Osteocyte (in vitro differentiated cells): Measurements from ENCODE around the gene PPP1R8. TPM values are rescaled to one million over a fixed set of nuclear protein-coding genes. Genes with fewer than 3 reads are reported as not detected.
"Not testable (repeated sequence)": the region's sequence is repeated elsewhere in the genome, so short reads cannot be mapped to it uniquely, and the experiment has no call there.

Experiments
- DNase-seq: peaks from one replicate; pipeline ENCODE4 v3.0.0; 2021; ENCODE audit warnings: mixed read lengths; ENCODE audit not compliant: unreplicated experiment; ENCODE audit errors: extremely low spot score
- H3K27ac Mint-ChIP-seq: one replicate; pipeline ENCODE4 v1.8.0; 2021; ENCODE audit warnings: mild to moderate bottlenecking, mixed read lengths; ENCODE audit not compliant: unreplicated experiment
- H3K27me3 Mint-ChIP-seq: one replicate; pipeline ENCODE4 v1.8.0; 2021; ENCODE audit warnings: mixed read lengths; ENCODE audit not compliant: unreplicated experiment
- H3K36me3 Mint-ChIP-seq: one replicate; pipeline ENCODE4 v1.8.0; 2021; ENCODE audit warnings: mixed read lengths; ENCODE audit not compliant: unreplicated experiment
- H3K4me1 Mint-ChIP-seq: one replicate; pipeline ENCODE4 v1.8.0; 2021; ENCODE audit warnings: mixed read lengths; ENCODE audit not compliant: unreplicated experiment
- H3K4me3 Mint-ChIP-seq: one replicate; pipeline ENCODE4 v1.8.0; 2021; ENCODE audit warnings: mild to moderate bottlenecking, moderate library complexity, mixed read lengths; ENCODE audit not compliant: unreplicated experiment
- H3K9me3 Mint-ChIP-seq: one replicate; pipeline ENCODE4 v1.8.0; 2021; ENCODE audit warnings: mixed read lengths; ENCODE audit not compliant: unreplicated experiment
- total RNA-seq: library from RNA; stranded (reverse); gene quantifications from 2 replicates; pipeline ENCODE4 v1.2.1, GENCODE V29; 2021
- TF ChIP-seq, protein P1 (sequence below): fragments of 200-600 bp; sonication (generic); IDR thresholded peaks from 2 replicates; pipeline ENCODE4 v1.5.0; 2021; ENCODE audit warnings: antibody characterized with exemption, mild to moderate bottlenecking, moderate library complexity

PPP1R8 gene
- total RNA-seq, 1 donor from 2014 or later, result 49.6 TPM

DNA sequence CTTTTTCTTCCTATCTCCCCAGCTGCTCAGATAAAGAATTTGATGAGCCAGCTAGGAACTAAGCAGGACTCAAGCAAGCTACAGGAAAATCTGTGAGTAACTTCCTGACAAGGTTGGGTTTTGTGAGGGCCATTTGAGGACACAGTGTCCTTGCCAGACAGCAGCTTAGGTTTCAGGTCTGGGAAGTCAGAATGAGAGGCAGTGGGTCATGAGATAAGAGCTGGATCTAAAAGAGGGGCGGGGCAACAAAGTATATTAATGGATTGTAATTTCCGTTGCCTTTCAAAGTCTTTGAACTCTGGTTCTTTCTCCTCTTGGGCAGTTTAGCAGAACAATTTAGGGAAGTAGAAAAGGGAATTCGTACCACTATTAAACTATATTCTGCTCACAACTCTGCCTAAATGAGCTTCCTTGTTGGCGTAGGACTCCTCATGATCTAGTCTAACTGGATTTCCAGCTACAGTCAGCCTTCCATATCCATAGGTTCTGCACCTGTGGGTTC is 41.0 kb upstream of the PPP1R8 start:
- Mint-ChIP-seq H3K4me3 (no peak overlapping the region), H3K9me3 (no peaks in the 10 kb centered on the region), H3K27me3 (no peaks in the 10 kb centered on the region), H3K4me1 (peaks cover 8% of the 10 kb centered on the region), H3K27ac (peak overlapping the region; percentile 9), H3K36me3 (peaks cover 27% of the 10 kb centered on the region)
- no peak for DNase-seq
- TF ChIP-seq, protein P1, sequence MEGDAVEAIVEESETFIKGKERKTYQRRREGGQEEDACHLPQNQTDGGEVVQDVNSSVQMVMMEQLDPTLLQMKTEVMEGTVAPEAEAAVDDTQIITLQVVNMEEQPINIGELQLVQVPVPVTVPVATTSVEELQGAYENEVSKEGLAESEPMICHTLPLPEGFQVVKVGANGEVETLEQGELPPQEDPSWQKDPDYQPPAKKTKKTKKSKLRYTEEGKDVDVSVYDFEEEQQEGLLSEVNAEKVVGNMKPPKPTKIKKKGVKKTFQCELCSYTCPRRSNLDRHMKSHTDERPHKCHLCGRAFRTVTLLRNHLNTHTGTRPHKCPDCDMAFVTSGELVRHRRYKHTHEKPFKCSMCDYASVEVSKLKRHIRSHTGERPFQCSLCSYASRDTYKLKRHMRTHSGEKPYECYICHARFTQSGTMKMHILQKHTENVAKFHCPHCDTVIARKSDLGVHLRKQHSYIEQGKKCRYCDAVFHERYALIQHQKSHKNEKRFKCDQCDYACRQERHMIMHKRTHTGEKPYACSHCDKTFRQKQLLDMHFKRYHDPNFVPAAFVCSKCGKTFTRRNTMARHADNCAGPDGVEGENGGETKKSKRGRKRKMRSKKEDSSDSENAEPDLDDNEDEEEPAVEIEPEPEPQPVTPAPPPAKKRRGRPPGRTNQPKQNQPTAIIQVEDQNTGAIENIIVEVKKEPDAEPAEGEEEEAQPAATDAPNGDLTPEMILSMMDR, result no peak

DNA sequence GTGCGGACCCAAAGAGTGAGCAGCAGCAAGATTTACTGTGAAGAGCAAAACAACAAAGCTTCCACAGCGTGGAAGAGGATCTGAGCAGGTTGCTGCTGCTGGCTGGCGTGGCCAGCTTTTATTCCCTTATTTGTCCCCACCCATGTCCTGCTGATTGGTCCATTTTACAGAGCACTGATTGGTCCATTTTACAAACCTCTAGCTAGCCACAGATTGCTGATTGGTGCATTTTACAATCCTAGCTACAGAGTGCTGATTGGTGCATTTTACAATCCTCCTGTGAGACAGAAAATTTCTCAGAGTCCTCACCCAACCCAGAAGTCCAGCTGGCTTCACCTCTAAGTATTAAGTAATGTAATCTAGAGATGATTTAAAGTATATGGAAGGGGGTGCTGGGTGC is 40.3 kb upstream of the PPP1R8 start:
- H3K27ac Mint-ChIP-seq, H3K9me3 Mint-ChIP-seq, H3K4me3 Mint-ChIP-seq, DNase-seq, H3K27me3 Mint-ChIP-seq, H3K4me1 Mint-ChIP-seq: not testable (repeated sequence)
- H3K36me3 Mint-ChIP-seq, result peaks cover 28% of the 10 kb centered on the region

DNA sequence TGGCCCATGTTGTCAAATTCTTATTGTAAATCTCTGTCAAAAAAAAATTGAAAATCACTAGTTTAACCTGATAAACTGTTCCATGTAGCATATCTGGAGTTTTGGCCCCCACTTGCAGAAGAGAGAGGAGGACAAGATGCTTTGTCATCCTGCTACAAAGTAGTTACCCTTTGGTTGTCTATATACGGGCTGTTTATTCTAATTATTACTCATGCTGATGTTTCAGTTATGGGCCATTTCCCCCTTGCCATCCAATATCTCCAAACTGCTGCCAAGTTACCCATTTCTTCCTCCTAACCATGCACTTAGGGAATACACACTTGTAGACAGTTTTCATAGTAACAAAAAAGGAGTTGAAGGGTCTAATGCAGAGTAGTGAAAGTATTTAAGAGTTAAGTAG is 35.0 kb upstream of the PPP1R8 start:
- Mint-ChIP-seq H3K9me3 (no peaks in the 10 kb centered on the region), H3K27me3 (no peaks in the 10 kb centered on the region), H3K4me3 (no peak overlapping the region), H3K27ac (no peak overlapping the region), H3K4me1 (no peaks in the 10 kb centered on the region), H3K36me3 (peaks cover 38% of the 10 kb centered on the region)
- no peak for DNase-seq
- TF ChIP-seq, protein P1, result no peak

DNA sequence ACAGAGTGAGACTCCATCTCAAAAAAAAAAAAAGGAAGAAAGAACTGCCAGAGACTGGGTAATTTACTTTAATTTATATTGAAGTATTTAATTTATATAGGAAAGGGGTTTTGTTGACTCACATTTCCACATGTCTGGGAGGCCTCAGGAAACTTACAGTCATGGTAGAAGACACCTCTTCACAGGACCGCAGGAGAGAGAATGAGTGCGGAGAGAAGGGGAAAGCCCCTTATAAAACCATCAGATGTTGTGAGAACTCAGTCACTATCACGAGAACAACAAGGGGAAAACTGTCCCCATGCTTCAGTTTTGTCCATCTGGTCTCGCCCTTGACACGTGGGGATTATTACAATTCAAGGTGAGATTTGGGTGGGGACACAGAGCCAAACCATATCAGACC is 25.8 kb upstream of the PPP1R8 start:
- Mint-ChIP-seq H3K4me1 (no peaks in the 10 kb centered on the region), H3K27ac (no peak overlapping the region), H3K36me3 (peaks cover 31% of the 10 kb centered on the region), H3K9me3 (no peaks in the 10 kb centered on the region), H3K4me3 (no peak overlapping the region), H3K27me3 (no peaks in the 10 kb centered on the region)
- no peak for DNase-seq
- TF ChIP-seq, protein P1, result no peak

DNA sequence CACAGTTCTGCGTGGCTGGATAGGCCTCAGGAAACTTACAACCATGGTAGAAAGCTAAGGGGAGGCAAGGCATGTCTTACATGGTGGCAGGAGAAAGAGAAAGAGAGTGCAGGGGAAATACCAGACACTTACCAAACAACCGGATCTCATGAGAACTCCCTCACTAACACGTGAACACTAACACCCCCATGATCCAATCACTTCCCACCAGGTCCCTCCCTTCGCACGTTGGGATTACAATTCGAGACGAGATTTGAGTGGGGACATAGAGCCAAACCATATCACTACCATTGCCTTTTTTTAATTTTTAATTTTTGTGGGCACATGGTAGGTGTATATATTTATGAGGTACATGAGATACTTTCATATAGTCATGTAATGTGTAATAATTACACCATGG is 23.8 kb upstream of the PPP1R8 start:
- no peaks in the 10 kb centered on the region for H3K27me3 Mint-ChIP-seq
- H3K36me3 Mint-ChIP-seq, result peaks cover 27% of the 10 kb centered on the region
- no peak overlapping the region for H3K27ac Mint-ChIP-seq
- TF ChIP-seq, protein P1, result no peak
- H3K9me3 Mint-ChIP-seq, result no peaks in the 10 kb centered on the region
- no peak overlapping the region for H3K4me3 Mint-ChIP-seq
- no peaks in the 10 kb centered on the region for H3K4me1 Mint-ChIP-seq
- no peak for DNase-seq

DNA sequence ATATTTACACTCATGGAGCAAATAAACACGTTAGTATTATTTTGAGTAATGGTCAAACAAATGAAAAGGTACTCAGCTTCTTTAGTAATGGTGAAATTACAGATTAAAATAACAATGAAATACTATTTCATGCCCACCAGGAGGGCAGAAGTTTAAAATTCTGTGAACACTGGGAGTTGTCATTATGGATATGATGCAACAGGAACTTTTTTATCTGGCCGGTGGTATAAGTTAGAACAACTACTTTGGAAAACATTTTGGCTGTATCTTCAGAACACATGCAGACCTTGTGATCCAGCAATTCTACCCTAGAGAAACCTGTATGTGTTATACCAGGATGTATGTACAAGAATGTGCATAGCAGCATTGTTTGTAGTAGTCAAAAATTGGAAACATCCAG is 23.2 kb upstream of the PPP1R8 start:
- Mint-ChIP-seq H3K36me3 (peaks cover 26% of the 10 kb centered on the region), H3K9me3 (no peaks in the 10 kb centered on the region), H3K4me3 (no peak overlapping the region), H3K27ac (no peak overlapping the region), H3K4me1 (no peaks in the 10 kb centered on the region), H3K27me3 (no peaks in the 10 kb centered on the region)
- TF ChIP-seq, protein P1, result no peak
- DNase-seq, result no peak

DNA sequence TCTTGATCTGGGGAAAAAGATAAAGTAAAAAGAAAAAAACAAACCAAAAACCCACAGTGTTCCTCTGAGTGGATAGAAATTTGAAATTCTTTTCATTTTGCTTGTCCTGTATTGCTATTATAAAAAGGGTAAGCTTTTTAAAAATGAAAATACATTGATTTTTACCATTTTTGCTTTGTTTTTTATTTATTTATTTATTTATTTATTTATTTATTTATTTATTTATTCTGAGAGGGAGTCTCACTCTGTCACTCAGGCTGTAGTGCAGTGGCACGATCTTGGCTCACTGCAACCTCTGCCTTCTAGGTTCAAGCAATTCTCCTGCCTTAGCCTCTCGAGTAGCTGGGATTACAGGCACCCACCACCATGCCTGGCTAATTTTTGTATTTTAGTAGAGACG is 22.5 kb upstream of the PPP1R8 start:
- not testable (repeated sequence) for DNase-seq, H3K9me3 Mint-ChIP-seq, H3K27me3 Mint-ChIP-seq, H3K4me3 Mint-ChIP-seq, H3K4me1 Mint-ChIP-seq
- H3K27ac Mint-ChIP-seq, result peak overlapping the region; percentile 21
- H3K36me3 Mint-ChIP-seq, result peaks cover 23% of the 10 kb centered on the region
